Measurements from ENCODE around the gene CACNA1A. TPM values are rescaled to one million over a fixed set of nuclear protein-coding genes. Genes with fewer than 3 reads are reported as not detected.

The CACNA1A gene
- total RNA-seq, 2 experiments from 2014 or later = 0.33 to 0.35 TPM

DNA sequence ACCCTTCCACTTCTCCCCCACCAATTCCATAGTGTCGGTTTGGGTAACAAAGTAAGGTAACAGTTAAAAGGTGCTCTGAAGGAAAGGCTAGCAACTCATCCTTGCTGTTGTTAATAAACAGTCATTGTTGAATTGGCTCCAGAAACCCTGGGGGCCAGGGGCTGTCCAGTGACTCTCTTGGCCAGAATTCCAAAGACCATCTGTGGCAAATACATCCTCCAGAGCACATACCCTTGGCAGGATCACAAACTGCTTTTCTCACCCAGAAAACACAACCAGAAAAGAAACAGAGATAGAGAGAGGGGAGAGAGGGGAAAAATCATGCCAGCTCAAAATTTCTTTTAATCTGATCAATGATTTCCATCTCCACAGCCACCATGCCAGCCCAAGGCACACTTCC is 22.1 kb downstream of the CACNA1A start:
- H3K36me3 Mint-ChIP-seq (ENCODE audit: low read depth) = no peaks in the 10 kb centered on the region
- intact Hi-C loops (cut with micrococcal nuclease) = no loop called here

DNA sequence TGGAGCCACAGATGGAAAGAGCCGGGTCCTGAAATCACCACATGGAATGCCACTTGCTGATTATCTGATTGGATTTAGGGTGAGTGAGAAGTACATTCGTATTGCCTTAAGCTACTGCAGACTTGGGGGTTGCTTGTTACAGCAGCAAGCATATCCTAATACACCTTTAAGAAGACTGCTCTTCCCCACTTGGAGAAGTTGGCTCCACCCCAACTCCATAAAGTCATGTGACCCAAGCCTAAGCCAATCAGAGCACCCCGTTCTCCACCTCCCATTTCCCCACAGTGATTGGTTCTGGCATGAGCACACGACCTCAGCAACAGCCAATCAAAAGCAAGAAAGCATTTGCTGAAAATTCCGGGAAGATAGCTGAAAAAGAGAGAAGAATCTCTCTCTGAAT is 23.1 kb downstream of the CACNA1A start:
- Mint-ChIP-seq H3K4me1 (ENCODE audit: low read depth) (no peaks in the 10 kb centered on the region), H3K27me3 (ENCODE audit: low read depth) (peaks cover 10% of the 10 kb centered on the region), H3K27ac (no peak overlapping the region), H3K9me3 (peaks cover 9% of the 10 kb centered on the region), H3K36me3 (ENCODE audit: low read depth) (no peaks in the 10 kb centered on the region), H3K4me3 (no peak overlapping the region)
- intact Hi-C loops (cut with micrococcal nuclease) = no loop called here
- no peak for DNase-seq
- CTCF ChIA-PET = no interaction called here

More for the DNA sequence above, 22.1 kb downstream of the CACNA1A start:
- H3K27ac Mint-ChIP-seq = no peak overlapping the region
- H3K9me3 Mint-ChIP-seq = peaks cover 9% of the 10 kb centered on the region
- H3K27me3 Mint-ChIP-seq (ENCODE audit: low read depth) = peaks cover 7% of the 10 kb centered on the region
- CTCF ChIA-PET = no interaction called here
- no peak overlapping the region for H3K4me3 Mint-ChIP-seq
- no peak for DNase-seq
- no peaks in the 10 kb centered on the region for H3K4me1 Mint-ChIP-seq (ENCODE audit: low read depth)

DNA sequence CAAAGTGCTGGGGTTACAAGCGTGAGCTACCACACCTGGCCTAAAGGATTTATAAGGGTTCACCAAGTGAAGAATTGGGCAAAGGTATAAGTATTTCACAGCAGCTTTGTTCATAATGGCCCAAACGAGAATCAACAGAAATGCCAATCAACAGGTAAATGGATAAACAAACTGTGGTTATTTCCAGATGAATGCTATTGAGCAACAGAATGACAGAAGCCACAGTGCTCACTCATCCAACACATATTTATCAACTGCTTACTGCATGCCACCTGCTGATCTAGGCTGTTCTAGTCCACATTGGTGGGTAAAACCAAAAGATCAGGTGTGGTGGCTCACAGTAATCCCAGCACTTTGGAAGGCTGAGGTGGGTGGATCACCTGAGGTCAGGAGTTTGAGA is 27.7 kb downstream of the CACNA1A start:
- intact Hi-C loops (cut with micrococcal nuclease) = no loop called here
- Mint-ChIP-seq H3K9me3 (peaks cover 35% of the 10 kb centered on the region), H3K27me3 (ENCODE audit: low read depth) (peaks cover 12% of the 10 kb centered on the region), H3K4me3 (no peak overlapping the region), H3K27ac (no peak overlapping the region), H3K36me3 (ENCODE audit: low read depth) (no peaks in the 10 kb centered on the region), H3K4me1 (ENCODE audit: low read depth) (no peaks in the 10 kb centered on the region)
- no peak for DNase-seq
- CTCF ChIA-PET = no interaction called here

DNA sequence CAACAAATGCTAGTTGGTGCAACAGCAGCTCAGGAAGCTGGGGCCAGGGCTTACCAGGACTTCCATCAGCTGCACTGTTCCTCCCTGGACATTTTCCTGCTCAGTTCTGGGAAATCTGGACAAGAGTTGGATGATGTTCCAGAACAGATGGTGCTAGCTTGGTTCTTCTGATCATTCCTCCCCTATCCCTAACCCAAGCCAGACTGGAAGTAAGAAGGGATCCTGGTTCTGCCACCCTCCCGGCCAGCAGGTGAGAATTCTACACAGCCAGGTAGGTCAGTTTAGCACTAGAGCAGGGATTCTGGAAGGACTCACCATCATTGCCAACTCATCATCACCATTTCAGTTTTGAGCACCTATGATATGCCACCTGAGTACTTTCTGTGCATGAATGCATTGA is 30.2 kb downstream of the CACNA1A start:
- CTCF ChIA-PET = no interaction called here
- Mint-ChIP-seq H3K27ac (no peak overlapping the region), H3K4me3 (no peak overlapping the region), H3K4me1 (ENCODE audit: low read depth) (no peaks in the 10 kb centered on the region), H3K9me3 (peaks cover 27% of the 10 kb centered on the region), H3K27me3 (ENCODE audit: low read depth) (peaks cover 17% of the 10 kb centered on the region), H3K36me3 (ENCODE audit: low read depth) (no peaks in the 10 kb centered on the region)
- DNase-seq = no peak
- intact Hi-C loops (cut with micrococcal nuclease) = no loop called here

DNA sequence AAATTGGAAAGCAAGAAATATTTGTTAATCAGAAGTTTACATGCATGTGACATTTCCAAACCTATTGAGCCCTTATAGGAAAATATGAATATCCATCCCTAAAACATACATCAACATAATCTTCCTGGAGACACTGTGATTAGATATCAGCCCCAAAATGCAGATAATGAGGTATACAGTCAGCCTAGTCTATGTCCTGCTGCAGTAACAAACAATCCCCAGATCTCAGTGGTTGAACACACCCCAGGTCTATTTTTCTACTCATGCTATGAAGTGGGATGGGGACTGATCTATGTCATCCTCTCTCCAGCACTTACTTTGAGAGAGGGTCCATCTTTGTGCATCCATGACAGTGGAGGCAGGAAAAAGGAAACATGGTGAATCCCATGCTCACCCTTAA is 31.2 kb downstream of the CACNA1A start:
- CTCF ChIA-PET = no interaction called here
- H3K4me1 Mint-ChIP-seq (ENCODE audit: low read depth) = no peaks in the 10 kb centered on the region
- DNase-seq = no peak
- intact Hi-C loops (cut with micrococcal nuclease) = no loop called here
- H3K4me3 Mint-ChIP-seq = no peak overlapping the region
- H3K36me3 Mint-ChIP-seq (ENCODE audit: low read depth) = no peaks in the 10 kb centered on the region
- peaks cover 27% of the 10 kb centered on the region for H3K9me3 Mint-ChIP-seq
- no peak overlapping the region for H3K27ac Mint-ChIP-seq
- peaks cover 17% of the 10 kb centered on the region for H3K27me3 Mint-ChIP-seq (ENCODE audit: low read depth)

DNA sequence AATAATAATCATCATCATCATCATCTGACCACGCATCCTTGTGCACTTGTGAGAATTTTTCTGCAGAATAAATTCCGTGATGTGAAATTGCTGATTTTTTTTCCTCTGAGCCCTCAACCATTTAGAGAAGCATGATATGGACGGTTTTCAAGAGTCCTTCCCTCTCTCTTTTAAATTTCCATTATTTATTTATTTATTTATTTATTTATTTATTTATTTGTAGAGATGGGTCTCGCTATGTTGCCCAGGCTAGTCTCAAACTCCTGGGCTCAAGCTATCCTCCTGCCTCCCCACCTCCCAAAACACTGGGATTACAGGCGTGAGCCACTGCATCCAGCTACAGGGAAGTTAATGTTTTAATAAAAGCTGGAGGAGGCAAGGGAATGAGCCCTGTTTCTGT is 39.6 kb downstream of the CACNA1A start:
- no peak for DNase-seq
- Mint-ChIP-seq H3K4me3 (no peak overlapping the region), H3K27ac (no peak overlapping the region), H3K9me3 (no peaks in the 10 kb centered on the region), H3K4me1 (ENCODE audit: low read depth) (no peaks in the 10 kb centered on the region), H3K27me3 (ENCODE audit: low read depth) (peaks cover 5% of the 10 kb centered on the region), H3K36me3 (ENCODE audit: low read depth) (no peaks in the 10 kb centered on the region)
- CTCF ChIA-PET = no interaction called here
- intact Hi-C loops (cut with micrococcal nuclease) = no loop called here

DNA sequence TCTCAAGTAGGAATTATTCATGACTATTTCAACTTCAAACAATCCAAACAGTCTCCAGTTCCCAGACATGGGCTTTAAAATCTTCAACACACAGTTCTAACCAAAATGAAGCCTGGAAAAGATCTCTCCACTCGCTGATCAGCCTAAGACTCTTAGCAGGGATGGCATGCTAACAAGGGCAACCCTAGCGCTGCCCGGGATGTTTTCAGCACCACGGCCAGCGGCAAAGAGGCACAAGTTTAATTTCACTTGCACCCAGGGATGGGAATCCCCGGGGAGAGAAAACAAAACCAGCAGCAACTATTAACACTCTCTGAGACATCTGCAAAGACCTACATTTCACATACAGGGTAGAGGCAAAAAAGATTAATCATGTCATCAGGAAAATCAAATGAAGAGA is 43.0 kb downstream of the CACNA1A start:
- CTCF ChIA-PET = interaction anchor here (0.6 kb wide), 1 partner anchor 95 kb away, joined by 6 read pairs; no protein-coding TSS in a partner anchor
- intact Hi-C loops (cut with micrococcal nuclease) = loop anchor here (1.0 kb wide), 1 partner anchor 21 kb away; no protein-coding TSS in a partner anchor
- peaks cover 15% of the 10 kb centered on the region for H3K27me3 Mint-ChIP-seq (ENCODE audit: low read depth)
- H3K4me1 Mint-ChIP-seq (ENCODE audit: low read depth) = no peaks in the 10 kb centered on the region
- no peak overlapping the region for H3K27ac Mint-ChIP-seq
- no peak overlapping the region for H3K4me3 Mint-ChIP-seq
- DNase-seq = peak; percentile 49
- H3K36me3 Mint-ChIP-seq (ENCODE audit: low read depth) = no peaks in the 10 kb centered on the region
- H3K9me3 Mint-ChIP-seq = no peaks in the 10 kb centered on the region

DNA sequence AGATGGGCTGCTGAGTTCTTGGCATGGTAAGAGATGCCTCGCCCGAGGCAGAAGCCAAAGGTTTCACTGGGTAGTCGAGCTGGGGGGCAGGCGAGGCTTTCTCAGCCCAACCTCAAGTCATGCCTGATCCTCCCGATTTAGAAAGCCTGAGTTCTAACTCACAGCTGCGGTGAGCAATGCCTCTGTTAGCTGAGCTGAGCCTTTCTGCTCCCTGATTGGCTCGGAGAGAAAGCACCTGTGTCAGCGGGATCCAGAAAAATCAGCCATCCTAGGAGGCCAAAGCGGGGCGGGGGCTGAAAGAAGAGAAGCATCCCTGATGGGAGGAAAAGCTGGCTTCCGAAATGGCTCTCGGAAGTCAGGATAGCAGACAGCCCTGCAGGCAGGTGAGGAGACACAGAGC is 44.7 kb downstream of the CACNA1A start:
- peaks cover 2% of the 10 kb centered on the region for H3K9me3 Mint-ChIP-seq
- no peaks in the 10 kb centered on the region for H3K36me3 Mint-ChIP-seq (ENCODE audit: low read depth)
- H3K4me1 Mint-ChIP-seq (ENCODE audit: low read depth) = no peaks in the 10 kb centered on the region
- H3K4me3 Mint-ChIP-seq = no peak overlapping the region
- CTCF ChIA-PET = no interaction called here
- peaks cover 20% of the 10 kb centered on the region for H3K27me3 Mint-ChIP-seq (ENCODE audit: low read depth)
- no peak overlapping the region for H3K27ac Mint-ChIP-seq
- intact Hi-C loops (cut with micrococcal nuclease) = no loop called here
- no peak for DNase-seq

DNA sequence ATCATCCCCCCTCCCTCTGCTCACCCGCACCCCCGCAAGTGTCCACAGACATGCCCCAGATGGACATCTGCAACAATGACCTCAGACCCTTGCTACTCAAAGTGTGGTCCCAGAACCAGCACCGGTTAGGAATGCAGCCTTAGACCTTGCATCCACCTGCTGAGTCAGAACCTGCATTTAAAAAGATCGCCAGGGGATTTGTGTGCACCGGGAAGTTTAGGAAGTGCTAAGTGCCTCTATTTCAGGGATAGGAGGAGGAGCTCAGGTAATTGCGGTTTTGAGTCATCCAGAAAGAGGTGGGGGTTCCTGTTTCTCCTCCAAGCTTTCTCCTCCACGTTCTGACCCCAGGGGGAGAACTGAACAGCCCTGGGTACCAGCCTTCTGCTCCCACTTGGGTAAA is 46.2 kb downstream of the CACNA1A start:
- H3K27ac Mint-ChIP-seq = no peak overlapping the region
- H3K4me1 Mint-ChIP-seq (ENCODE audit: low read depth) = no peaks in the 10 kb centered on the region
- H3K4me3 Mint-ChIP-seq = no peak overlapping the region
- H3K27me3 Mint-ChIP-seq (ENCODE audit: low read depth) = peaks cover 20% of the 10 kb centered on the region
- CTCF ChIA-PET = no interaction called here
- H3K9me3 Mint-ChIP-seq = peaks cover 2% of the 10 kb centered on the region
- intact Hi-C loops (cut with micrococcal nuclease) = no loop called here
- H3K36me3 Mint-ChIP-seq (ENCODE audit: low read depth) = no peaks in the 10 kb centered on the region
- DNase-seq = no peak

DNA sequence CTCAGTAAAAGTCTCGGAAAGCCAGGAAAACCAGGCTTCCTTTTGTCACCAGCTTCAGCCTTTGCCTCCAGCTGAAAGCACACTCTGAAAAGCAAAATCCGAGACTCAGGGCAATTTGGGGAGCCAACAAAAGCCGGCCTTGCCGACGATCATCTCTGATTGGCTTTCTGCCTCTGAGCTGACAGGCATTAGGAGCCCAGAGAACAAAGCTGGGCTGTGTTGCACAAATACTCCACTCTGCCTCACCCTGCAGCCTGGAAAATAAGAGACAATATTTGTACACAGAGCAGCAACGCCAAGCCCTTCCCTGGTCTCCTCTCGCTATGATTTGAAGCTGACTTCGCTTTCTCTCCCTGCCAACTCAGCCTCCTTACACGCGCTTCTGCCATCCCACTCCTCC is 46.9 kb downstream of the CACNA1A start:
- CTCF ChIA-PET = no interaction called here

DNA sequence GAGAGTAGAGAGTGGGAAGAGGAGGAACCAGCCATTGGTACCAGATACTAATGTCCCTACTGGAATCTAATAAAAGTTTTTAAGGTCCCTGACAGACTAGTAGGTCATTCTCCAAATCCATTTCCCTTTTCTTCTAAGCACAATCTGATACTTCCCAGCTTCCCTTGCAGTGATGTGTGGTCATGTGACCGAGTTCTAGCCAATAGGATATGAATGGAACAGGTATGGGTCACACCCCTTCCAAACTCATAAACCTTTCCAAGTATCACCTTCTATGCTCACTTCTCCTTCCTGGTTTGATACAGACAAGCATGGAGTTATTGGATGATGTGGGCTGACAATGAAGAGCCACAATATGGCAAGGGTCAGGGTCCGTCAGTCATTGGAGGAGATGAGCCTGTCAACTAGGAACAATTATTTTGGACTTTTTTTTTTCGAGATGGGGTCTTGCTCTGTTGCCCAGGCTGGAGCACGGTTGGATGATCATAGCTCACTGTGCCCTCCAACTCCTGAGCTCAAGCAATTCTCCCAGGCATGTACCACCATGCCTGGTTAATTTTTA is 54.8 kb downstream of the CACNA1A start:
- Mint-ChIP-seq H3K27me3 (ENCODE audit: low read depth) (peaks cover 4% of the 10 kb centered on the region), H3K9me3 (peaks cover 25% of the 10 kb centered on the region), H3K27ac (no peak overlapping the region), H3K36me3 (ENCODE audit: low read depth) (no peaks in the 10 kb centered on the region), H3K4me1 (ENCODE audit: low read depth) (no peaks in the 10 kb centered on the region), H3K4me3 (no peak overlapping the region)
- intact Hi-C loops (cut with micrococcal nuclease) = no loop called here
- DNase-seq = no peak
- CTCF ChIA-PET = interaction anchor here (1.4 kb wide), 1 partner anchor 21 kb away, joined by 4 read pairs; no protein-coding TSS in a partner anchor

More for the DNA sequence above, 46.9 kb downstream of the CACNA1A start:
- H3K27ac Mint-ChIP-seq = no peak overlapping the region
- peaks cover 2% of the 10 kb centered on the region for H3K9me3 Mint-ChIP-seq
- peaks cover 20% of the 10 kb centered on the region for H3K27me3 Mint-ChIP-seq (ENCODE audit: low read depth)
- H3K36me3 Mint-ChIP-seq (ENCODE audit: low read depth) = no peaks in the 10 kb centered on the region
- no peaks in the 10 kb centered on the region for H3K4me1 Mint-ChIP-seq (ENCODE audit: low read depth)
- DNase-seq = no peak
- intact Hi-C loops (cut with micrococcal nuclease) = no loop called here
- H3K4me3 Mint-ChIP-seq = no peak overlapping the region

DNA sequence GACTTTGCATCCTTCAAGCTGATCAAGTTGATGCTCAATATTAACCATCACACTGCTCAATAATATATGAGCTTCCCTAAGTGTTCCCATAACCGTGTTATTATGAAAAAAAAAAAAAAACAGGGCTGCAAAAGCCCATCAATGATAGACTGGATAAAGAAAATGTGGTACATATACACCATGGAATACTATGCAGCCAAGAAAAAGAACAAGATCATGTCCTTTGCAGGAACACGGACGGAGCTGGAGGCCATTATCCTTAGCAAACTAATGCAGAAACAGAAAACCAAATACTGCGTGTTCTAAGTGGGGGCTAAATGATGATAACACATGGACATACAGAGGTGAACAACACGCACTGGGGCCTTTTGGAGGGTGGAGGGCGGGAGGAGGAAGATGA is 58.3 kb downstream of the CACNA1A start:
- DNase-seq = no peak
- no peaks in the 10 kb centered on the region for H3K4me1 Mint-ChIP-seq (ENCODE audit: low read depth)
- no peak overlapping the region for H3K27ac Mint-ChIP-seq
- H3K9me3 Mint-ChIP-seq = peaks cover 25% of the 10 kb centered on the region
- CTCF ChIA-PET = interaction anchor here (0.6 kb wide), 1 partner anchor 142 kb away, joined by 3 read pairs; no protein-coding TSS in a partner anchor
- H3K4me3 Mint-ChIP-seq = no peak overlapping the region
- H3K27me3 Mint-ChIP-seq (ENCODE audit: low read depth) = peaks cover 2% of the 10 kb centered on the region
- intact Hi-C loops (cut with micrococcal nuclease) = no loop called here
- no peaks in the 10 kb centered on the region for H3K36me3 Mint-ChIP-seq (ENCODE audit: low read depth)

DNA sequence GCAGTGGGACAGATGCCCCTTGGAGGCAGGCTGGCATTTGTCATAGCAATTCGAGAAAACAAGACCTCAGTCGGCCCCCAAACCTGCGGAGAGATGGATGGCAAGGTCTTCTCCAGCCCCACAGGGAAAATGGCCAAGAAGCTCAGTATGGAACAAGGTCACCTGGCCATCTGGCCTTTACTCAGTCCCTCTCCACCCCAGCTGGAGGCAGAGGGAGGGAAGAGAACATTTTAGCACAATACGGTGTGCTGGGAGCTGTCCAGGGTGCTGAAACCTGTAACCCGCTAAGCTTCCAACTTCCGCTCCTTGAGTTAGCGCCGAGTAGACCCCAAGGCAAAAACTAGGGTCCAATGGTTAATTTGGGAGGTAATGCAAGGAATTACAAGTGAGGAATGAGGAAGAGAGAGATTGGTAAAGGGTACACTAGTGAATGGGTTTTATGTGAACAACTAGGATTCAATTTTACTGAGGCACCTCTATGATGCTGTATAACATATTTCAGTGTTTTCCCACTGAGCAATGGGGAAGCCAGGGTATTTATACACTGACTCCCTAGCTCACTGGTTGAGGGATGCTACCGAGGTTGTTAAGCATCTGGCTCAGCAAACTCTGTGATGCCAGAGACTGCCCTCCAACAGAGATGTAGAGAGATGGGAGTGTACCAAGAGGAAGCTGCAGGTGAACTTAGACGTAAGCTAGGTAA is 64.3 kb downstream of the CACNA1A start:
- CTCF ChIA-PET = interaction anchor here (0.8 kb wide), 1 partner anchor 13 kb away, joined by 6 read pairs; no protein-coding TSS in a partner anchor
- no peaks in the 10 kb centered on the region for H3K4me1 Mint-ChIP-seq (ENCODE audit: low read depth)
- H3K36me3 Mint-ChIP-seq (ENCODE audit: low read depth) = no peaks in the 10 kb centered on the region
- no peak overlapping the region for H3K27ac Mint-ChIP-seq
- no peaks in the 10 kb centered on the region for H3K9me3 Mint-ChIP-seq
- intact Hi-C loops (cut with micrococcal nuclease) = loop anchor here (1.0 kb wide), 1 partner anchor 21 kb away; no protein-coding TSS in a partner anchor
- H3K4me3 Mint-ChIP-seq = no peak overlapping the region
- peaks cover 5% of the 10 kb centered on the region for H3K27me3 Mint-ChIP-seq (ENCODE audit: low read depth)
- DNase-seq = peak; percentile 69

Measured in activated naive CD4-positive, alpha-beta T cell treated with anti-CD3 and anti-CD28 coated beads for 36 hours (primary cell).